ENCODE measurements around the gene C12orf60.

C12orf60 gene

GRCh38 chr12:14868916-14869506 lies 65.5 kb downstream of the C12orf60 start:
- H3K27ac ChIP-seq (ENCODE audit: insufficient read depth in 1 of 2, low read depth in 1 of 2, low read length in 2 of 2, poor library complexity in 1 of 2, severe bottlenecking in 2 of 2) = no peak overlapping the region
- no peaks in the 10 kb centered on the region for H3K27me3 ChIP-seq (replicated peaks in 2 of 5; ENCODE audit: control insufficient read depth in 4 of 5, insufficient read depth in 5 of 5, low read length in 4 of 5)
- CTCF ChIA-PET = interaction anchor here (1.0 to 2.2 kb wide), 4 partner anchors 9 to 20 kb away, joined by 3 to 5 read pairs (median 3); no protein-coding TSS in a partner anchor
- POLR2A ChIA-PET = no interaction called here
- 100% methylated on average over 3 of the region's 3 CpGs for WGBS (ENCODE audit: insufficient coverage)
- no peak overlapping the region for H3K4me3 ChIP-seq (ENCODE audit: control insufficient read depth in 1 of 7, extremely low read depth in 1 of 7, insufficient read depth in 4 of 7, low read depth in 2 of 7, low read length in 6 of 7)
- no peaks in the 10 kb centered on the region for H3K36me3 ChIP-seq (ENCODE audit: control insufficient read depth in 4 of 4, insufficient read depth in 4 of 4, low read length in 3 of 4)
- no peak for DNase-seq
- peaks cover 0 to 12% (median 1%) of the 10 kb centered on the region in 5 experiments for H3K9me3 ChIP-seq (ENCODE audit: control extremely low read depth in 1 of 5, control insufficient read depth in 4 of 5, insufficient read depth in 2 of 5, low read depth in 1 of 5, low read length in 4 of 5)
- peaks cover 0 to 3% (median 0%) of the 10 kb centered on the region in 4 experiments for H3K4me1 ChIP-seq (ENCODE audit: control extremely low read depth in 1 of 4, control insufficient read depth in 4 of 4, insufficient read depth in 4 of 4, low read length in 3 of 4)

GRCh38 chr12:14871247-14871646 lies 67.8 kb downstream of the C12orf60 start:
- ChIA-PET CTCF (no interaction called here), POLR2A (no interaction called here)
- H3K4me1 ChIP-seq (ENCODE audit: control extremely low read depth in 1 of 4, control insufficient read depth in 4 of 4, insufficient read depth in 4 of 4, low read length in 3 of 4) = peaks cover 0 to 3% (median 0%) of the 10 kb centered on the region in 4 experiments
- WGBS (ENCODE audit: insufficient coverage) = no CpG with 5 or more reads among the region's 1 CpG
- no peak overlapping the region for H3K4me3 ChIP-seq (ENCODE audit: control insufficient read depth in 1 of 7, extremely low read depth in 1 of 7, insufficient read depth in 4 of 7, low read depth in 2 of 7, low read length in 6 of 7)
- H3K9me3 ChIP-seq (ENCODE audit: control extremely low read depth in 1 of 5, control insufficient read depth in 4 of 5, insufficient read depth in 2 of 5, low read depth in 1 of 5, low read length in 4 of 5) = peaks cover 0 to 12% (median 1%) of the 10 kb centered on the region in 5 experiments
- H3K27ac ChIP-seq (ENCODE audit: insufficient read depth in 1 of 2, low read depth in 1 of 2, low read length in 2 of 2, poor library complexity in 1 of 2, severe bottlenecking in 2 of 2) = no peak overlapping the region
- no peaks in the 10 kb centered on the region for H3K27me3 ChIP-seq (replicated peaks in 2 of 5; ENCODE audit: control insufficient read depth in 4 of 5, insufficient read depth in 5 of 5, low read length in 4 of 5)
- peak in 1 of 3 donors; percentile 5 for DNase-seq
- H3K36me3 ChIP-seq (ENCODE audit: control insufficient read depth in 4 of 4, insufficient read depth in 4 of 4, low read length in 3 of 4) = no peaks in the 10 kb centered on the region

GRCh38 chr12:14871886-14872285 lies 68.4 kb downstream of the C12orf60 start:
- ChIA-PET CTCF (no interaction called here), POLR2A (no interaction called here)
- no CpG with 5 or more reads among the region's 1 CpG for WGBS (ENCODE audit: insufficient coverage)
- Histone ChIP-seq H3K4me3 (ENCODE audit: control insufficient read depth in 1 of 7, extremely low read depth in 1 of 7, insufficient read depth in 4 of 7, low read depth in 2 of 7, low read length in 6 of 7) (no peak overlapping the region), H3K27ac (ENCODE audit: insufficient read depth in 1 of 2, low read depth in 1 of 2, low read length in 2 of 2, poor library complexity in 1 of 2, severe bottlenecking in 2 of 2) (no peak overlapping the region), H3K36me3 (ENCODE audit: control insufficient read depth in 4 of 4, insufficient read depth in 4 of 4, low read length in 3 of 4) (no peaks in the 10 kb centered on the region), H3K27me3 (replicated peaks in 2 of 5; ENCODE audit: control insufficient read depth in 4 of 5, insufficient read depth in 5 of 5, low read length in 4 of 5) (no peaks in the 10 kb centered on the region), H3K9me3 (ENCODE audit: control extremely low read depth in 1 of 5, control insufficient read depth in 4 of 5, insufficient read depth in 2 of 5, low read depth in 1 of 5, low read length in 4 of 5) (peaks cover 0 to 8% (median 1%) of the 10 kb centered on the region in 5 experiments), H3K4me1 (ENCODE audit: control extremely low read depth in 1 of 4, control insufficient read depth in 4 of 4, insufficient read depth in 4 of 4, low read length in 3 of 4) (peaks cover 0 to 3% (median 0%) of the 10 kb centered on the region in 4 experiments)
- DNase-seq = no peak

GRCh38 chr12:14873440-14874185 lies 70.1 kb downstream of the C12orf60 start:
- CTCF ChIA-PET = interaction anchor here (0.7 to 1.7 kb wide), 7 partner anchors 10 to 536 kb away, joined by 3 to 7 read pairs (median 4); no protein-coding TSS in a partner anchor
- no peaks in the 10 kb centered on the region for H3K9me3 ChIP-seq (ENCODE audit: control extremely low read depth in 1 of 5, control insufficient read depth in 4 of 5, insufficient read depth in 2 of 5, low read depth in 1 of 5, low read length in 4 of 5)
- POLR2A ChIA-PET = no interaction called here
- peaks cover 0 to 3% (median 0%) of the 10 kb centered on the region in 4 experiments for H3K4me1 ChIP-seq (ENCODE audit: control extremely low read depth in 1 of 4, control insufficient read depth in 4 of 4, insufficient read depth in 4 of 4, low read length in 3 of 4)
- no peaks in the 10 kb centered on the region for H3K36me3 ChIP-seq (ENCODE audit: control insufficient read depth in 4 of 4, insufficient read depth in 4 of 4, low read length in 3 of 4)
- H3K4me3 ChIP-seq (ENCODE audit: control insufficient read depth in 1 of 7, extremely low read depth in 1 of 7, insufficient read depth in 4 of 7, low read depth in 2 of 7, low read length in 6 of 7) = no peak overlapping the region
- H3K27me3 ChIP-seq (replicated peaks in 2 of 5; ENCODE audit: control insufficient read depth in 4 of 5, insufficient read depth in 5 of 5, low read length in 4 of 5) = no peaks in the 10 kb centered on the region
- no peak overlapping the region for H3K27ac ChIP-seq (ENCODE audit: insufficient read depth in 1 of 2, low read depth in 1 of 2, low read length in 2 of 2, poor library complexity in 1 of 2, severe bottlenecking in 2 of 2)
- WGBS (ENCODE audit: insufficient coverage) = 44% methylated on average over 1 of the region's 1 CpG
- DNase-seq = peak in 2 of 3 donors; percentile 48 to 64

All from common myeloid progenitor, CD34-positive (primary cell).